ENCODE measurements around the gene CDC42BPA.
"Not testable (repeated sequence)": the region's sequence is repeated elsewhere in the genome, so short reads cannot be mapped to it uniquely, and the experiment has no call there.

Gene CDC42BPA

DNA sequence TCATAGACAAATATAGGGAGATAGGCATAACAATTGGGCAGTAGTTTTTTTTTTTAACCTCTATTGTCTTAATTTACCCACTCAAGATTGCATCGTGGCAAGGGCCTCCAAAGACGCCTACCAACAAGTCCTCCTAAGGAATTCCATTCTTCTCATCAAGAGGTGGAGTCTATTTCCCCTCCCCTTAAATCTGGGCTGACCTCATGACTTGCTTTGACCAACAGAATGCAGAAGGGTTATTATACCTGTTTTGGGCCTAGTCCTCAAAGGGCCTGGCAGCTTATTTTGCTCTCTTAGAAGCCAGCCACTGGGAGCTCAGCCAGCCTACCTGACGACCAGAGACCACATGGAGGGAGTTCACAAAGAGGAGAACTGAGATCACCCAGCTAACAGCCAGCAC is 285.9 kb downstream of the CDC42BPA start:
- ATAC-seq: no peak
- H3K4me1 Mint-ChIP-seq: no peaks in the 10 kb centered on the region
- H3K4me3 Mint-ChIP-seq: no peak overlapping the region
- DNase-seq (ENCODE audit: low spot score in 2 of 2): no peak
- H3K9me3 Mint-ChIP-seq: no peaks in the 10 kb centered on the region
- H3K27ac Mint-ChIP-seq: no peak overlapping the region
- H3K36me3 Mint-ChIP-seq: no peaks in the 10 kb centered on the region

DNA sequence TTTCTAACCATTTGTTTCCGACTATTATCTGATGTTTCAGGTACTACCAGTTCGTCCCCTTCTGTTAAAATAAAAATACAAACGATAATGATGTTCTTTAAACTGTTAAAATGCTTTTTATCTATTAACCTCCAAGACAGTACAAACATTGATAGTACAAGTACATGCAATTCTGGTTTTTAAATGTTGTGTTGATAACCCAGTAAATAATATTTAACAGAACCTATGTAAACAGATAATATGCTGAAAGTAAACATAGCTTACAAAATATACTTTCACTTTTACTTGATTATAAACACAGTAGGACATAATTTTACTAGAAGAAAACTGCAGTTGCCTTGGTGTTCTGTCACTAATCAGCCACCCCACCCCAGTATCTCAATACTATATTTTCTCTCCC is 301.3 kb downstream of the CDC42BPA start:
- no peak for DNase-seq (ENCODE audit: low spot score in 2 of 2)
- H3K4me1 Mint-ChIP-seq: no peaks in the 10 kb centered on the region
- H3K4me3 Mint-ChIP-seq: no peak overlapping the region
- no peaks in the 10 kb centered on the region for H3K9me3 Mint-ChIP-seq
- no peak overlapping the region for H3K27ac Mint-ChIP-seq
- ATAC-seq: no peak
- H3K36me3 Mint-ChIP-seq: no peaks in the 10 kb centered on the region

DNA sequence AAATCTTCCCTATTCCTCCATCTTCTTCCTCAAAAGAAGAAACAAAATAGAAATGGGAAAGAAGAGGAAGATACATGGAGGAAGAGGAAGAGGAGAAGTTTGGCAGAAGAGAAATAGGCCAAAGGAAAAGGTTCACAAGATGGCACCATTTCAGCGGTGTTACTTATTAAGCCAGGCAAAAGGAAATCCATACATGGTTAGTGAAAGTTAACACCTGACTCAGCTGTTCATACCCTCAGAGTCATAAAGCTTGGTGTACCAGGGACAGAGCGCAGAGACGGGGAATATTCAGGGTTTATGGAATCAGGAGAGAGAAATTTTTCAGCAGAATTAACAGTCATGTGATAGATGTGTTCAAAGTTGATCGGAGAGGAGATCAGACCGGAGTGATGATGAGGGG is 307.6 kb downstream of the CDC42BPA start:
- DNase-seq (ENCODE audit: low spot score in 2 of 2) (no peak), ATAC-seq (no peak)
- Mint-ChIP-seq H3K36me3 (no peaks in the 10 kb centered on the region), H3K4me3 (no peak overlapping the region), H3K27ac (no peak overlapping the region), H3K9me3 (no peaks in the 10 kb centered on the region), H3K4me1 (no peaks in the 10 kb centered on the region)

DNA sequence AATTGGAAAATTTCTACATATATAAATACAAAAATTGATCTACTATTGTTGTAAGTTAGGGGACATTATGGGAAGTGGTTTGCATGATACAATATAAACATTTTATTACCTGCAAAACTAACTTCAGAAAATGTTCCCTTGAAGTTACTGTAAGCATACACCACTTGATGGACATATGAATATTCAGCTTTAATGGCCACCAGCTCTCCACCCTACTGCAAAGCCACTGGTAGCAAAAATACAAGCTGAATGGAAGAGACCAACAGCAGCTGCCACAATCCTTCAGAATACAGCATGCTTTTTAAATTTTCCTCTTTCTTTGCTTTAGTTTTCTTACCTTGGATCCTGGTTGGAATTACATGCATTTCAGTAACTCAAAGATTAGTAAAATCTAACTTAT is 308.4 kb downstream of the CDC42BPA start:
- ATAC-seq: no peak
- H3K27ac Mint-ChIP-seq: no peak overlapping the region
- no peak overlapping the region for H3K4me3 Mint-ChIP-seq
- H3K9me3 Mint-ChIP-seq: no peaks in the 10 kb centered on the region
- no peak for DNase-seq (ENCODE audit: low spot score in 2 of 2)
- H3K36me3 Mint-ChIP-seq: no peaks in the 10 kb centered on the region
- no peaks in the 10 kb centered on the region for H3K4me1 Mint-ChIP-seq

DNA sequence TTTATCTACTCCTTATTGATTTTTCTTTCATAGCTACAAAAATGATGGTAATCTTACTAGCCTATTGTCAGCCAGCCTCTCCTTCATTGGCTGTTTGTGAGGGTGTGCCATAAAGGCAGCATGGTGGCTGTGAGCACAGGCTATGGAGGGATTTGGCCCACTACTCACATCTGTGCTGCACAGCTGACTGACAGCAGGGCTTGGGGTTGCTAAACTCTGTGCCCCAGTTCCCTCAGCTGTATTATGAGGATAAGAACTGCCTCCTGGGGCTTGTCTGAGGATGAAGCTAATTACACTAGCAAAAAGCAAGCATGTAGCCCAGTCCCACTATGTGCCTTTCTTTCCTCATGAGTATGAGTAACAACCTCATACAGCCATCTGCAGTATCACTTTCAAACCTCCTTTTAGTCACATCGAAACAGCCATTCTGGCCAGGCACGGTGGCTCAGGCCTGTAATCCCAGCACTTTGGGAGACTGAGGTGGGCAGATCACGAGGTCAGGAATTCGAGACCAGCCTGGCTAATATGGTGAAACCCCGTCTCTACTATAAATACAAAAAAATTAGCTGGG is 312.0 kb downstream of the CDC42BPA start:
- DNase-seq (ENCODE audit: low spot score in 2 of 2) (no peak), ATAC-seq (peak; percentile 76)
- H3K4me3 Mint-ChIP-seq: no peak overlapping the region
- no peaks in the 10 kb centered on the region for H3K9me3 Mint-ChIP-seq
- H3K4me1 Mint-ChIP-seq: no peaks in the 10 kb centered on the region
- H3K27ac Mint-ChIP-seq: no peak overlapping the region
- no peaks in the 10 kb centered on the region for H3K36me3 Mint-ChIP-seq

DNA sequence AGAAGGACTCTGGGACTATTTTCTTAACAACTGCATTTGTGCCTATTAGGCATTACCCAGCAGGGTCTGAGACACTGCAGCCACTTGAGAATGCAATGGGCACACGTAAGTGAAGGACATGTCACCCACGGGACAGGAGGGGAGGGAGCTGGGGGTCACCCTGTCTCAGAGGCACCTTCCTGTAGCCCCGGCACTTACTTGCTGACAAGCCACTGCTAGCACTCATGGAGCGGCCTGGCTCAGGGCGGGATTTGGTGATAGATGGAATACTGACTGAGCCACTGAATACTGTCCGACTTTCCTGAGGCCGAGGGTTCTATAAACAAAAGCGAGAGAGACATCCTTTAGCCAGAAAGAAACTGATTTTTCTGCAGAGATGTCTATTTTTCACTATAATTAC is 313.5 kb downstream of the CDC42BPA start:
- DNase-seq (ENCODE audit: low spot score in 2 of 2): no peak
- no peak overlapping the region for H3K27ac Mint-ChIP-seq
- ATAC-seq: no peak

DNA sequence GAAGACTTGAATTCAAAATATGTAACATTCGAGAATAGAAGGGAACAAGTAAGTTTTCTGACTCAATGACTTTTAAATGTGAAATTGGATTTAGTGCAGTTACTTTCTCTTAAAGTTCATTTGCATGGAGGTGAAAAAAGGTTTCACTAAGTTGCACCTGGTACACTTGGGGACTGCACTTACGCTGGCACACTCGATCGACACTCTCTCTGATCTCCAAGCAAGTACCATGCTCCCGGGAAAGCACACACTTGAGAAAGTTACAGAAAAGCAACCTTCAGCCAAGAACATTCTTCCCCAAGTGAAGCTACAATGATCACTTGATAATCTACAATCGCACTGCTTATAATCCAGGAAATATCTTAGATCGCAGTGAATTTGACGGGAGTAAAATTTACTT is 315.1 kb downstream of the CDC42BPA start:
- no peaks in the 10 kb centered on the region for H3K36me3 Mint-ChIP-seq
- H3K4me1 Mint-ChIP-seq: no peaks in the 10 kb centered on the region
- ATAC-seq: no peak
- no peak overlapping the region for H3K4me3 Mint-ChIP-seq
- no peak for DNase-seq (ENCODE audit: low spot score in 2 of 2)
- no peaks in the 10 kb centered on the region for H3K9me3 Mint-ChIP-seq
- H3K27ac Mint-ChIP-seq: no peak overlapping the region

More for the DNA sequence above, 313.5 kb downstream of the CDC42BPA start:
- Mint-ChIP-seq H3K4me3 (no peak overlapping the region), H3K9me3 (no peaks in the 10 kb centered on the region), H3K36me3 (no peaks in the 10 kb centered on the region), H3K4me1 (no peaks in the 10 kb centered on the region)

DNA sequence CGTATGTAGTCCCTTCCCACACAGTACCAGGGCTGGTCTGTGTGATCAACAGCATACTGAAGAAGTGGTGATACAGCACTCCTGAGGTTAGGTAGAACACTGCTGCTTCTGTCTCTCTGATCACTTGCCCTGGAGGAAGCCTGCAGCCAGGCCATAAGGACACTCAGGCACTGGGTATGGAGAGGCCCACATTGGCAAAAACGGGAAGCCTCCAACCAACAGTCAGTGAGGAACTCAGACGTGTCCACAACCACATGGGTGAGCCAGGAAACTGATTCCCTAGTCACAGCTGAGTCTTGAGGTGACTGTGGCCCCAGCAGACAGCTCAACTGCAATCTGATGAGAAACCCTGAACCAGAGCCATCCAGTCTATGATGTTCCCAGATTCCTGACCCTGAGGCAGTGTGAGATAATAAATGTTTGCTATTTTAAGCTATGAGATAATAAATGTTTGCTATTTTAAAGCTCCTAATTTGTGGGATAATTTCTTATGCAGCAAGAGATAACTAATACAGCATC is 315.7 kb downstream of the CDC42BPA start:
- Mint-ChIP-seq H3K9me3 (no peaks in the 10 kb centered on the region), H3K4me3 (no peak overlapping the region), H3K27ac (no peak overlapping the region), H3K36me3 (no peaks in the 10 kb centered on the region), H3K4me1 (no peaks in the 10 kb centered on the region)
- ATAC-seq: peak; percentile 43
- DNase-seq (ENCODE audit: low spot score in 2 of 2): no peak

DNA sequence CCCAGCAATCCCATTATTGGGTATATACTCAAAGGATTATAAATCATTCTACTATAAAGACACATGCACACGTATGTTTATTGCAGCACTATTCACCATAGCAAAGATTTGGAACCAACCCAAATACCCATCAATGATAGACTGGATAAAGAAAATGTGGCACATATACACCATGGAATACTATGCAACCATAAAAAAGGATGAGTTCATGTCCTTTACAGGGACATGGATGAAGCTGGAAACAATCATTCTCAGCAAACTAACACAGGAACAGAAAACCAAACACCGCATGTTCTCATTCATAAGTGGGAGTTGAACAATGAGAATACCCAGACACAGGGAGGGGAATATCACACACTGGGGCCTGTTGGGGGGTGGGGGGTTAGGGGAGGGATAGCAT is 318.7 kb downstream of the CDC42BPA start:
- DNase-seq (ENCODE audit: low spot score in 2 of 2); H3K4me3 Mint-ChIP-seq; H3K9me3 Mint-ChIP-seq; H3K27ac Mint-ChIP-seq; H3K36me3 Mint-ChIP-seq; ATAC-seq; H3K4me1 Mint-ChIP-seq: not testable (repeated sequence)

DNA sequence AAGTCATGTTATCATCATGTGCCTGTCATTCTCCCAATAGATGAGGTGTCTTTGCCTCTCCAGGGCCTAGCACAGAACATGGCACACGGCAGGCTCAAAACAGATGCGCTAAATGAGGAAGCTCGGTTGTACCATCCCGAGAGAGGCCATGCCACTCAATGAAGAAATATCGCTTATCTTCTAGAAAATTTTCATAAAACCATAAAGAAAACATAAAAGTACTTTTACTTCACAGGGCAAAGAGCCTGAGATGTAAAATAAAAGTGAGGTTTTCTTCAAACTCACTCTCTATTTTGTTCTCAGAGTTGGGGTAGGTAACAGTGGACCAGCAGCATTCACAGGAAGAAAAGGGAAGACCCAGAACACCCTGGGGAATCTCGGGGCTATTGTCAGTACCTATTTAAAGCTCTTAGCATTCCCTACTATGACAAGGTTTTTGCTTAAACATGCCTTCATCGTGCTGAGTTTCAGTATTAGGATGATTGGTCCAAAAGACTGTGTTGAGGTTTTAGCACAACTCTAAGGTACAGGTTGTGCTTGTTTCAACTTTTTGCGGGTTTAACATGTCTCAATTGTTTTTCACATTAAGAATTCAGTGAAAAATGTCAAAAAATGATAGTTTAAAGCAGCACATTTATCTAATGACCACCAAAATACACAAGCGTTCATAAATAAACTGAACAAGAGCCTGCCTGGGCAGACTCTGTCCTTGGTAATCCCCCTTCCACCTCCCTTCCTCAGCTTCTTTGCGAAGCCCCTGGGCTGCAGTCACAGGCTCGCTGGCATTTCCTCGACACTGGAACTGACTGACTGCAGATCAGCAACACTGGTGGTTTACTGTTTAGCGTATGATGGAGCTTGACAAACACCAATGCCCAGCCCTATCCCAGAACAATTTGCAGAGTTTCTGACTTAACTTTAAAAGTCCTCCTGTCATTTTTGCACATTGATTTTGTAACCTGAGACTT is 322.6 kb downstream of the CDC42BPA start:
- Mint-ChIP-seq H3K4me3 (no peak overlapping the region), H3K4me1 (peaks cover 9% of the 10 kb centered on the region), H3K9me3 (peaks cover 3% of the 10 kb centered on the region), H3K27ac (no peak overlapping the region), H3K36me3 (peaks cover under 1% of the 10 kb centered on the region)
- no peak for DNase-seq (ENCODE audit: low spot score in 2 of 2)
- peak; percentile 92 for ATAC-seq

DNA sequence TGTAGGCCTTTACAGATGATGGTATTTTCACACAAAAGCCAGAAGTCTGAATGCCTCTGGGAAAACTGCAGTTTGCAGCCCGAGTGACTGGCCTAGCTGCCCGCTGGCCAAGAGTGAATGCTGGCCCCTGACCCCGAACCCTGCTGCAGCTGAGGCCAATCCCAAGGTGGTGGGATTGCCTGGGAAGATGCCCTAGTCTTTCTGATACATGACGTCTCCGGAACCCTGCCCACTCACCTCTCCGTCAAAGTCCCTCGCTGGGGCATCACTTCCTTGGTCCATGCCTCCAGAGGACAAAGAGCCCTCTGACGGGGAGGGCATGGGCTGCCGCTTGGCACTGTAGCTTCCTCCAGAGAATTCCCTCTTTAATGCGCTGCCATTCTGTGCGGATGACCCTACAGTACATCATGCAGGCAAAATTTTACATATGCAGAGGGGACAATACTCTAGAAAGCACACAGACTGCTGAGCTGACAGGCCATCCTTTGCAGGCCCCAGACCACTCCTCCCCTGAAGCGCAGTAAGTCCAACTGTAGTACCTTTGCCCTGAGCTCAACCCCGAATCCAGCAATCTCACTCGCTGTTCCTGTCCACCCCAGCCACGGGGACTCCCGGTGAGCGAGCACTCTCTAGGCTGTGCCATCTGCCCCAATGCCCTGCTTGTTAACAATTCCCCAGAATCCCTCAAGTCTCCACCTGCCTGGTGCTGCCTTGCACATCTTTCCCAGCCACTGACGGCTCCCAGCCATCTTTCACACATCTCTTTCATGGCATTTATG is 323.5 kb downstream of the CDC42BPA start:
- H3K36me3 Mint-ChIP-seq: peaks cover 9% of the 10 kb centered on the region
- no peak overlapping the region for H3K4me3 Mint-ChIP-seq
- no peak overlapping the region for H3K27ac Mint-ChIP-seq
- DNase-seq (ENCODE audit: low spot score in 2 of 2) (no peak), ATAC-seq (no peak)
- H3K9me3 Mint-ChIP-seq: peaks cover 3% of the 10 kb centered on the region
- peaks cover 18% of the 10 kb centered on the region for H3K4me1 Mint-ChIP-seq

DNA sequence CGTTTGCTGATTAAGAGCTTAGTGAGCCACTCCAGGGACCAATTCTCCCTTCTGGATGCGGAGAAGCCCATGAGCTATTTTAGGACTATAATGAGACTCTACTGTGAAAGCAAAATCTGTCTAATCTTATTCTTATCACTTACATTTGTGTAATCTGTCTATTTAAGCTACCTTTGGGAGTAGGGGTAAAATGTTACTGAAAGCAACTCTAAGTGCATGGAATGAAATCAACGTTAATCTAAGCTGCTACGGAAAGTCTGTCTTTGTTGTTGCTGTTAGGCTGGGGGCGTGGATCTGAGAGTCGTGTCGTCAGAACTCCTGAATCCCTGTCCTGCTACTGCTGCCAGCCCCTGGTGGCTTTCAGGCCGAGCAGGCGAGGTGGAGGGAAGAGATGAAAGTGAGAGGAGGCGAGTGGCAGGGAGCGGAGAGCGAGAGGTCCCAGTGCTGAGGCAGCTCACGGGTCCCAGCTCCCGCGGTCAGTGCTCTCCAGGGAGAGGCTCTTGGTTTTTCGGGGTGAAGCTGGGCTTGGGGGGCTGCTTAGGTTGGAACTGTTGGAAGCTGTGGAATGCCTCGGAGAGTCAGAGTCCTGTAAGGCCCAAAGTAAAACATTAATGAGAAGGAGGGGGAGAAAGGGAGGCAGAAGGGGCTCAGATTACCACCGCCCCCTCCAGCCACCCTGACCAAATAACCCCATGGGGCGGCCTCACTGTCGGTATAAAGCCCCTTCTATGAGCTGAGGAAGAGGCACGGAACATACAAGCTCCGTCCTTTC is 324.3 kb downstream of the CDC42BPA start:
- ATAC-seq (no peak), DNase-seq (ENCODE audit: low spot score in 2 of 2) (no peak)
- Mint-ChIP-seq H3K36me3 (peaks cover 9% of the 10 kb centered on the region), H3K4me1 (peaks cover 24% of the 10 kb centered on the region), H3K4me3 (no peak overlapping the region), H3K9me3 (peaks cover 3% of the 10 kb centered on the region), H3K27ac (peak overlapping the region; percentile 16)

DNA sequence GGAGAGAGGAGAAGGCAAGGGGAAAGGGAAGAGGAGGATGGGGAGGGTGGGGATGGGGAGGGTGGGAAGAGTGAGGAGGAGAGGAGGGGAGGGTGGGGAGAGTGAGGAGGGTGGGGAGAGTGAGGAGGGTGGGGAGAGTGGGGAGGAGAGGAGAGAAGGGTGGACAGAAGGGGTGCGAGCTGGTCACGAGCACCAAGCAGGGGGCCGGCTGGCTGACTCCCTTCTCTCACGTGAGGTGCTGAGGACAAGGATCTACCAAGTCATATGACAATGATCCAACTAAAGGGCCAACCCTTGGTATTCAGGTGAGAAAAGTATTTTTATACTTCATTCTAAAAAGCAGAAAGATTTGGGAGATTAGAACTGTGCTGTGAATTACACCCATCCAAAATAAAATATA is 326.4 kb downstream of the CDC42BPA start:
- no peaks in the 10 kb centered on the region for H3K9me3 Mint-ChIP-seq
- no peak overlapping the region for H3K4me3 Mint-ChIP-seq
- H3K27ac Mint-ChIP-seq: no peak overlapping the region
- peaks cover 17% of the 10 kb centered on the region for H3K36me3 Mint-ChIP-seq
- peaks cover 24% of the 10 kb centered on the region for H3K4me1 Mint-ChIP-seq
- DNase-seq (ENCODE audit: low spot score in 2 of 2) (no peak), ATAC-seq (no peak)

DNA sequence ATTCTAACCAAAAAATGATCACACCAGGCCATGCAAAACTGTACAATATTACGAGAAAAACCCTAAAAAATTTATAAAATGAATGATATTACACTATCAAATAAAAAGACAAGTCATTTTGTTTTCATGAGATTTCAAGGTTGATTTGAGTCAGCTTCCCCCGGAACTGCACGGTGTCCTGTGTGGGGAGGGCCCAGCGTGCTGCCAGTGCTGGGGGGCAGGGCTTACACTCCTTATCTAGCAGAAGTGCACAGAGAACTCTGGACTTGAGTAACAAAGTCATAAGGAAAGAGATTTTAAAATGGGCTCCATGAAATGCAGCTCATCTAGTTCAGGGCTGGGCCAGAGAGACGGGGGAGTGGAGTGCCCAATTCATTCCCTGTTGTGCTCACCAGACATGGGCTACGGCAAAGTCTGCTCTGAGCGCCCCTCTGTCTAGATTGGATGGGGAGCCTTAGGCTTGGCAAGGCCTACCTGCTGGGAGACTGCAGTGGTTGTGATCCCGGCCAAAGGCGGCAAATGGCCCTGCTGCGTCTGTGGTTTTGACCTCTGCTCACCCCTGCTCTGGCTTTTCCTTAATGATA is 328.1 kb downstream of the CDC42BPA start:
- peak overlapping the region; percentile 92 for H3K27ac Mint-ChIP-seq
- peak overlapping the region; percentile 51 for H3K4me3 Mint-ChIP-seq
- DNase-seq (ENCODE audit: low spot score in 2 of 2): peak; percentile 28 to 78
- peaks cover 20% of the 10 kb centered on the region for H3K4me1 Mint-ChIP-seq
- H3K9me3 Mint-ChIP-seq: no peaks in the 10 kb centered on the region
- peaks cover 20% of the 10 kb centered on the region for H3K36me3 Mint-ChIP-seq
- ATAC-seq: peak; percentile 98
